HG03196 (cell line): ENCODE data around the gene FRMD4B.
"Not testable (repeated sequence)": the region's sequence is repeated elsewhere in the genome, so short reads cannot be mapped to it uniquely, and the experiment has no call there.

Experiments used
- ATAC-seq: cut with Tn5 transposase; IDR thresholded peaks from one replicate; pipeline ENCODE4 v1.9.1; 2021; ENCODE audit not compliant: unreplicated experiment

FRMD4B gene

GRCh38 chr3:69325151-69325550, 60.7 kb downstream of the FRMD4B start:
- no peak for ATAC-seq

GRCh38 chr3:69324362-69325025, 61.4 kb downstream of the FRMD4B start:
- no peak for ATAC-seq

GRCh38 chr3:69323941-69324340, 61.9 kb downstream of the FRMD4B start:
- no peak for ATAC-seq

- ATAC-seq, result not testable (repeated sequence)
Measured at GRCh38 chr3:69322512-69322911, 63.4 kb downstream of the FRMD4B start.

GRCh38 chr3:69322158-69322509, 63.8 kb downstream of the FRMD4B start:
- ATAC-seq, result no peak

- no peak for ATAC-seq
Measured at GRCh38 chr3:69321301-69322157, 64.4 kb downstream of the FRMD4B start.

- ATAC-seq, result no peak
Measured at GRCh38 chr3:69320871-69321271, 65.0 kb downstream of the FRMD4B start.

GRCh38 chr3:69319652-69320051, 66.2 kb downstream of the FRMD4B start:
- no peak for ATAC-seq

GRCh38 chr3:69318410-69318809, 67.5 kb downstream of the FRMD4B start:
- no peak for ATAC-seq

GRCh38 chr3:69313251-69313650, 72.6 kb downstream of the FRMD4B start:
- ATAC-seq, result no peak

GRCh38 chr3:69309814-69310213, 76.1 kb downstream of the FRMD4B start:
- ATAC-seq, result no peak

GRCh38 chr3:69306239-69307185, 79.4 kb downstream of the FRMD4B start:
- peak; percentile 90 for ATAC-seq

GRCh38 chr3:69305011-69305410, 80.9 kb downstream of the FRMD4B start:
- no peak for ATAC-seq

- ATAC-seq, result no peak
Measured at GRCh38 chr3:69304396-69304795, 81.5 kb downstream of the FRMD4B start.

- no peak for ATAC-seq
Measured at GRCh38 chr3:69300296-69300695, 85.6 kb downstream of the FRMD4B start.

GRCh38 chr3:69299344-69299743, 86.5 kb downstream of the FRMD4B start:
- ATAC-seq, result no peak

GRCh38 chr3:69297501-69297900, 88.4 kb downstream of the FRMD4B start:
- no peak for ATAC-seq

- ATAC-seq, result no peak
Measured at GRCh38 chr3:69296995-69297394, 88.9 kb downstream of the FRMD4B start.

GRCh38 chr3:69294014-69294766, 91.7 kb downstream of the FRMD4B start:
- ATAC-seq, result no peak

GRCh38 chr3:69292959-69293574, 92.8 kb downstream of the FRMD4B start:
- no peak for ATAC-seq
